ENCODE results near the gene DUSP11. TPM values are rescaled to one million over a fixed set of nuclear protein-coding genes. Genes with fewer than 3 reads are reported as not detected.
"Not testable (repeated sequence)": the region's sequence is repeated elsewhere in the genome, so short reads cannot be mapped to it uniquely, and the experiment has no call there.

DUSP11 gene
- total RNA-seq, 3 donors from 2014 or later (not counting 1 experiment from before 2014, with no cell fraction given): 45.7 to 50.2 (median 46.6) TPM

DNA sequence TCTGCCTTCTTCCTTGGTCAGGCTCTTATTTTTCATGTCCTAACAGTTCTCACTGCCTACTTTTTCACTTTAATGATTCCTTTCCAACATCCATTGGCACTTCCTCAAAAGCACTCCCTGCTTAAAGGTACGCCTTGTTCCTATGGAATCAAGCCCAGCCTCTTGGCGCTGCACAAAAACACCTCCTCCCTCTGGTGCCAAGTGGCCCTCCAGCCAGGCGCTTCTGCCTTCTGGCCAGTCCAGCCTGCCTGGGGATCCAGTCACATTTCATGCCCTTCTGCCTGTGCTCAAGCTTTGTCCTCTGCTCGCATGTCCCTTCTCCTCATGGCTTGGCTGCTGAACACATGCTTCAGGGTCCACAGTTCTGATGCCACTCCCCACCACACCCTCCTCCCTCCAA is 49.1 kb downstream of the DUSP11 start:
- intact Hi-C loops (cut with micrococcal nuclease): no loop called here
- 99% methylated on average over 4 of the region's 4 CpGs for WGBS (ENCODE audit: insufficient coverage)

DNA sequence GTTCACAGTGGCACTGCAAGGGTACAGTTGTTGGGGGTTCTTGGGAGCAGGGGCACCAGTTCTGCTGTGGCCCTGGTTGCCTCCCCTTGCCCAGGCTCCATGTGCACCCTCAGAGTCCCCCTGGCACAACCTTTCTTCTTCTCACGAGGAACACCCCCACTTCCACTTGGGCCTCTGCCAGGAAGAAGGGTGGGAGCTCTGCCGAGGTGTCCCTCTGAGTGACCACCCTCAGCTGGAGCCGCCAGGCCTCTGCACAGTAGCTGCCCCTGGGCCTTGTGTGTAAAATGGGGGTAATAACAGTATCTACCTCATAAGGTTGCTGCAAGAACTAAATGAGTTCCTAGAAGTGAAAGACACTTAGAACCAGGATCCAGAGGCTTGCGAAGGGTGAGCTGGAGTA is 51.2 kb downstream of the DUSP11 start:
- Histone ChIP-seq H3K4me1 (ENCODE audit: control insufficient read depth, insufficient read depth, low read length) (no peaks in the 10 kb centered on the region), H3K4me3 (ENCODE audit: low read length) (no peak overlapping the region), H3K36me3 (ENCODE audit: control insufficient read depth, insufficient read depth, low read length) (peaks cover 44% of the 10 kb centered on the region), H3K27me3 (ENCODE audit: control insufficient read depth, insufficient read depth, low read length) (no peaks in the 10 kb centered on the region), H3K9me3 (ENCODE audit: control insufficient read depth, insufficient read depth, low read length) (no peaks in the 10 kb centered on the region), H3K27ac (ENCODE audit: low read length) (no peak overlapping the region)
- Mint-ChIP-seq H3K4me3 (no peak overlapping the region), H3K27ac (no peak overlapping the region), H3K4me1 (no peaks in the 10 kb centered on the region), H3K9me3 (no peaks in the 10 kb centered on the region), H3K36me3 (no peaks in the 10 kb centered on the region), H3K27me3 (ENCODE audit: low read depth in 2 of 2) (no peaks in the 10 kb centered on the region)
- intact Hi-C loops (cut with micrococcal nuclease): no loop called here
- DNase-seq (no peak), ATAC-seq (no peak)
- TF ChIP-seq, protein P1, sequence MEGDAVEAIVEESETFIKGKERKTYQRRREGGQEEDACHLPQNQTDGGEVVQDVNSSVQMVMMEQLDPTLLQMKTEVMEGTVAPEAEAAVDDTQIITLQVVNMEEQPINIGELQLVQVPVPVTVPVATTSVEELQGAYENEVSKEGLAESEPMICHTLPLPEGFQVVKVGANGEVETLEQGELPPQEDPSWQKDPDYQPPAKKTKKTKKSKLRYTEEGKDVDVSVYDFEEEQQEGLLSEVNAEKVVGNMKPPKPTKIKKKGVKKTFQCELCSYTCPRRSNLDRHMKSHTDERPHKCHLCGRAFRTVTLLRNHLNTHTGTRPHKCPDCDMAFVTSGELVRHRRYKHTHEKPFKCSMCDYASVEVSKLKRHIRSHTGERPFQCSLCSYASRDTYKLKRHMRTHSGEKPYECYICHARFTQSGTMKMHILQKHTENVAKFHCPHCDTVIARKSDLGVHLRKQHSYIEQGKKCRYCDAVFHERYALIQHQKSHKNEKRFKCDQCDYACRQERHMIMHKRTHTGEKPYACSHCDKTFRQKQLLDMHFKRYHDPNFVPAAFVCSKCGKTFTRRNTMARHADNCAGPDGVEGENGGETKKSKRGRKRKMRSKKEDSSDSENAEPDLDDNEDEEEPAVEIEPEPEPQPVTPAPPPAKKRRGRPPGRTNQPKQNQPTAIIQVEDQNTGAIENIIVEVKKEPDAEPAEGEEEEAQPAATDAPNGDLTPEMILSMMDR (IDR thresholded peaks at IDR 0.05): no peak
- 77% methylated on average over 3 of the region's 4 CpGs for WGBS (ENCODE audit: insufficient coverage)

More for the DNA sequence above, 49.1 kb downstream of the DUSP11 start:
- Histone ChIP-seq H3K4me3 (ENCODE audit: low read length) (no peak overlapping the region), H3K27me3 (ENCODE audit: control insufficient read depth, insufficient read depth, low read length) (no peaks in the 10 kb centered on the region), H3K27ac (ENCODE audit: low read length) (no peak overlapping the region), H3K9me3 (ENCODE audit: control insufficient read depth, insufficient read depth, low read length) (no peaks in the 10 kb centered on the region), H3K36me3 (ENCODE audit: control insufficient read depth, insufficient read depth, low read length) (peaks cover 44% of the 10 kb centered on the region), H3K4me1 (ENCODE audit: control insufficient read depth, insufficient read depth, low read length) (no peaks in the 10 kb centered on the region)
- TF ChIP-seq, protein P1 (IDR thresholded peaks at IDR 0.05): no peak
- no peaks in the 10 kb centered on the region for H3K36me3 Mint-ChIP-seq
- H3K27me3 Mint-ChIP-seq (ENCODE audit: low read depth in 2 of 2): no peaks in the 10 kb centered on the region
- no peaks in the 10 kb centered on the region for H3K4me1 Mint-ChIP-seq
- no peak overlapping the region for H3K4me3 Mint-ChIP-seq
- H3K27ac Mint-ChIP-seq: no peak overlapping the region
- DNase-seq (no peak), ATAC-seq (no peak)
- no peaks in the 10 kb centered on the region for H3K9me3 Mint-ChIP-seq

DNA sequence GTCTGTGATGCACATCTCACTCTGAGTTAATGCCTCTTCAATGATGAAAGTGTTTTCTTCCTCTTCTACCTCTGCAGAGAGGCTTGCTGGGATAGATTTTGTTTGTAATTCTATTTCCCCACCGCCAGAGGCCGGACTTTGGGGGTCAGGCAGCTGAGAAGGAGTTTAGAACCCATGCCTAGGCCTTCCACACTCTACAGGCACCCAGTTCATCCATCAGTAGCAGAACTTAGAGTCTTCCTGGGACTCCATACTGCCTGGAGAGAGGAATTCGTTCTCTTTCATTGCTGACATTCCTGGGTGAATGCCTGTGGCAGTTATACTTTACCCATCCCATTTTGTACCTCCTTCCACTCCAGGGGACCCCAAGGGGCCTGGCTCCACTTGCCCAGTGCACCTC is 51.9 kb downstream of the DUSP11 start:
- DNase-seq: no peak
- TF ChIP-seq, protein P1 (IDR thresholded peaks at IDR 0.05): no peak
- 96% methylated on average over 3 of the region's 3 CpGs for WGBS (ENCODE audit: insufficient coverage)
- intact Hi-C loops (cut with micrococcal nuclease): no loop called here
- Mint-ChIP-seq H3K27ac (no peak overlapping the region), H3K4me3 (no peak overlapping the region), H3K9me3 (no peaks in the 10 kb centered on the region), H3K36me3 (no peaks in the 10 kb centered on the region), H3K4me1 (no peaks in the 10 kb centered on the region), H3K27me3 (ENCODE audit: low read depth in 2 of 2) (no peaks in the 10 kb centered on the region)
- H3K27me3 ChIP-seq (ENCODE audit: control insufficient read depth, insufficient read depth, low read length): no peaks in the 10 kb centered on the region
- H3K4me1 ChIP-seq (ENCODE audit: control insufficient read depth, insufficient read depth, low read length): no peaks in the 10 kb centered on the region
- no peak overlapping the region for H3K27ac ChIP-seq (ENCODE audit: low read length)
- H3K36me3 ChIP-seq (ENCODE audit: control insufficient read depth, insufficient read depth, low read length): peaks cover 39% of the 10 kb centered on the region
- H3K9me3 ChIP-seq (ENCODE audit: control insufficient read depth, insufficient read depth, low read length): no peaks in the 10 kb centered on the region
- H3K4me3 ChIP-seq (ENCODE audit: low read length): no peak overlapping the region
- ATAC-seq: no peak

DNA sequence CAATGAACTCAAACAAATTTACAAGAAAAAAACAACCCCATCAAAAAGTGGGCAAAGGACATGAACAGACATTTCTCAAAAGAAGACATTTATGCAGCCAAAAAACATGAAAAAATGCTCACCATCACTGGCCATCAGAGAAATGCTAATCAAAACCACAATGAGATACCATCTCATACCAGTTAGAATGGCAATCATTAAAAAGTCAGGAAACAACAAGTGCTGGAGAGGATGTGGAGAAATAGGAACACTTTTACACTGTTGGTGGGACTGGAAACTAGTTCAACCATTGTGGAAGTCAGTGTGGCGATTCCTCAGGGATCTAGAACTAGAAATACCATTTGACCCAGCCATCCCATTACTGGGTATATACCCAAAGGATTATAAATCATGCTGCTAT is 53.2 kb downstream of the DUSP11 start:
- DNase-seq; H3K27ac Mint-ChIP-seq; H3K4me3 ChIP-seq (ENCODE audit: low read length); H3K4me3 Mint-ChIP-seq; H3K27me3 Mint-ChIP-seq (ENCODE audit: low read depth in 2 of 2); H3K9me3 ChIP-seq (ENCODE audit: control insufficient read depth, insufficient read depth, low read length); intact Hi-C loops (cut with micrococcal nuclease); H3K36me3 Mint-ChIP-seq; H3K4me1 Mint-ChIP-seq; H3K9me3 Mint-ChIP-seq; H3K4me1 ChIP-seq (ENCODE audit: control insufficient read depth, insufficient read depth, low read length); H3K27me3 ChIP-seq (ENCODE audit: control insufficient read depth, insufficient read depth, low read length); ATAC-seq; H3K27ac ChIP-seq (ENCODE audit: low read length): not testable (repeated sequence)
- no CpG with 5 or more reads among the region's 1 CpG for WGBS (ENCODE audit: insufficient coverage)
- H3K36me3 ChIP-seq (ENCODE audit: control insufficient read depth, insufficient read depth, low read length): peaks cover 28% of the 10 kb centered on the region
